ENCODE data around the gene DRICH1.
"Not testable (repeated sequence)": the region's sequence is repeated elsewhere in the genome, so short reads cannot be mapped to it uniquely, and the experiment has no call there.

The DRICH1 gene

GRCh38 chr22:23639661-23640060 lies 7.5 kb upstream of the DRICH1 start:
- TF ChIP-seq ZNF565 (CRISPR knock-in tag; conservative IDR thresholded peaks at IDR 0.05; ENCODE audit: low read depth) (no peak), OSR1 (CRISPR knock-in tag; IDR thresholded peaks at IDR 0.05) (no peak), ZNF8 (CRISPR knock-in tag; IDR thresholded peaks at IDR 0.05) (no peak), PPARA (CRISPR knock-in tag; IDR thresholded peaks at IDR 0.05; ENCODE audit: borderline replicate concordance) (no peak), ISL1 (CRISPR knock-in tag; IDR thresholded peaks at IDR 0.05) (no peak), BACH2 (CRISPR knock-in tag; IDR thresholded peaks at IDR 0.05; ENCODE audit: borderline replicate concordance) (no peak), CREB5 (CRISPR knock-in tag; IDR thresholded peaks at IDR 0.05; ENCODE audit: low read depth) (no peak), ZC3H10 (CRISPR knock-in tag; IDR thresholded peaks at IDR 0.05) (no peak), RARB (CRISPR knock-in tag; IDR thresholded peaks at IDR 0.05) (no peak), CSRNP3 (CRISPR knock-in tag; IDR thresholded peaks at IDR 0.05) (no peak), GLIS3 (CRISPR knock-in tag; IDR thresholded peaks at IDR 0.05) (no peak)
- TF ChIP-seq, protein P1, sequence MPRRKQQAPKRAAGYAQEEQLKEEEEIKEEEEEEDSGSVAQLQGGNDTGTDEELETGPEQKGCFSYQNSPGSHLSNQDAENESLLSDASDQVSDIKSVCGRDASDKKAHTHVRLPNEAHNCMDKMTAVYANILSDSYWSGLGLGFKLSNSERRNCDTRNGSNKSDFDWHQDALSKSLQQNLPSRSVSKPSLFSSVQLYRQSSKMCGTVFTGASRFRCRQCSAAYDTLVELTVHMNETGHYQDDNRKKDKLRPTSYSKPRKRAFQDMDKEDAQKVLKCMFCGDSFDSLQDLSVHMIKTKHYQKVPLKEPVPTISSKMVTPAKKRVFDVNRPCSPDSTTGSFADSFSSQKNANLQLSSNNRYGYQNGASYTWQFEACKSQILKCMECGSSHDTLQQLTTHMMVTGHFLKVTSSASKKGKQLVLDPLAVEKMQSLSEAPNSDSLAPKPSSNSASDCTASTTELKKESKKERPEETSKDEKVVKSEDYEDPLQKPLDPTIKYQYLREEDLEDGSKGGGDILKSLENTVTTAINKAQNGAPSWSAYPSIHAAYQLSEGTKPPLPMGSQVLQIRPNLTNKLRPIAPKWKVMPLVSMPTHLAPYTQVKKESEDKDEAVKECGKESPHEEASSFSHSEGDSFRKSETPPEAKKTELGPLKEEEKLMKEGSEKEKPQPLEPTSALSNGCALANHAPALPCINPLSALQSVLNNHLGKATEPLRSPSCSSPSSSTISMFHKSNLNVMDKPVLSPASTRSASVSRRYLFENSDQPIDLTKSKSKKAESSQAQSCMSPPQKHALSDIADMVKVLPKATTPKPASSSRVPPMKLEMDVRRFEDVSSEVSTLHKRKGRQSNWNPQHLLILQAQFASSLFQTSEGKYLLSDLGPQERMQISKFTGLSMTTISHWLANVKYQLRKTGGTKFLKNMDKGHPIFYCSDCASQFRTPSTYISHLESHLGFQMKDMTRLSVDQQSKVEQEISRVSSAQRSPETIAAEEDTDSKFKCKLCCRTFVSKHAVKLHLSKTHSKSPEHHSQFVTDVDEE (CRISPR knock-in tag; IDR thresholded peaks at IDR 0.05) = no peak
- TF ChIP-seq, protein P2, sequence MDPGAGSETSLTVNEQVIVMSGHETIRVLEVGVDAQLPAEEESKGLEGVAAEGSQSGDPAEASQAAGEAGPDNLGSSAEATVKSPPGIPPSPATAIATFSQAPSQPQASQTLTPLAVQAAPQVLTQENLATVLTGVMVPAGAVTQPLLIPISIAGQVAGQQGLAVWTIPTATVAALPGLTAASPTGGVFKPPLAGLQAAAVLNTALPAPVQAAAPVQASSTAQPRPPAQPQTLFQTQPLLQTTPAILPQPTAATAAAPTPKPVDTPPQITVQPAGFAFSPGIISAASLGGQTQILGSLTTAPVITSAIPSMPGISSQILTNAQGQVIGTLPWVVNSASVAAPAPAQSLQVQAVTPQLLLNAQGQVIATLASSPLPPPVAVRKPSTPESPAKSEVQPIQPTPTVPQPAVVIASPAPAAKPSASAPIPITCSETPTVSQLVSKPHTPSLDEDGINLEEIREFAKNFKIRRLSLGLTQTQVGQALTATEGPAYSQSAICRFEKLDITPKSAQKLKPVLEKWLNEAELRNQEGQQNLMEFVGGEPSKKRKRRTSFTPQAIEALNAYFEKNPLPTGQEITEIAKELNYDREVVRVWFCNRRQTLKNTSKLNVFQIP (CRISPR knock-in tag; IDR thresholded peaks at IDR 0.05; ENCODE audit: borderline replicate concordance, low read depth) = no peak
- TF ChIP-seq, protein P3, sequence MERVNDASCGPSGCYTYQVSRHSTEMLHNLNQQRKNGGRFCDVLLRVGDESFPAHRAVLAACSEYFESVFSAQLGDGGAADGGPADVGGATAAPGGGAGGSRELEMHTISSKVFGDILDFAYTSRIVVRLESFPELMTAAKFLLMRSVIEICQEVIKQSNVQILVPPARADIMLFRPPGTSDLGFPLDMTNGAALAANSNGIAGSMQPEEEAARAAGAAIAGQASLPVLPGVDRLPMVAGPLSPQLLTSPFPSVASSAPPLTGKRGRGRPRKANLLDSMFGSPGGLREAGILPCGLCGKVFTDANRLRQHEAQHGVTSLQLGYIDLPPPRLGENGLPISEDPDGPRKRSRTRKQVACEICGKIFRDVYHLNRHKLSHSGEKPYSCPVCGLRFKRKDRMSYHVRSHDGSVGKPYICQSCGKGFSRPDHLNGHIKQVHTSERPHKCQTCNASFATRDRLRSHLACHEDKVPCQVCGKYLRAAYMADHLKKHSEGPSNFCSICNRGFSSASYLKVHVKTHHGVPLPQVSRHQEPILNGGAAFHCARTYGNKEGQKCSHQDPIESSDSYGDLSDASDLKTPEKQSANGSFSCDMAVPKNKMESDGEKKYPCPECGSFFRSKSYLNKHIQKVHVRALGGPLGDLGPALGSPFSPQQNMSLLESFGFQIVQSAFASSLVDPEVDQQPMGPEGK (CRISPR knock-in tag; IDR thresholded peaks at IDR 0.05; ENCODE audit: borderline replicate concordance) = no peak
- ATAC-seq = peak; percentile 20; the same call in 2 of the 3 replicates

DNA sequence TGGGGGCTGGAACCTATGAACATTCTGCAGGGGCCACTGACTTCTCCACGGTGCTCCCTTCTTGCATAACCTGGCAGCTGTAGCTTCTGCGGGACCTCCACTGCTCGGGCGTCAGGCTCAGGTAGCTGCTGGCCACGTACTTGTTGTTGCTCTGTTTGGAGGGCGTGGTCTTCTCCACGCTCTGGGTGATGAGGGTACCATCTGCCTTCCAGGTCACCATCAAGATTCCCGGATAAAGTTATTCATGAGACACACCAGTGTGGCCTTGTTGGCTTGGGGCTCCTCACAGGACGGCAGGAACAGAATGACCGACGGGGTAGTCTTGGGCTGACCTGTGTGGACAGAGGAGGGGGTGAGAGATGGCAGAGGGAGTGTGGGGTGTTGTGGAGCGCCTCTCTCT lies 6.5 kb upstream of the DRICH1 start:
- ATAC-seq = peak; percentile 12; the same call in 2 of the 3 replicates
- TF ChIP-seq ZFP30 (CRISPR knock-in tag; IDR thresholded peaks at IDR 0.05) = no peak
- TF ChIP-seq BACH2 (CRISPR knock-in tag; IDR thresholded peaks at IDR 0.05; ENCODE audit: borderline replicate concordance) = no peak
- TF ChIP-seq GLIS3 (CRISPR knock-in tag; IDR thresholded peaks at IDR 0.05) = no peak
- TF ChIP-seq RARB (CRISPR knock-in tag; IDR thresholded peaks at IDR 0.05) = no peak
- TF ChIP-seq ARNTL (CRISPR knock-in tag; IDR thresholded peaks at IDR 0.05; ENCODE audit: borderline replicate concordance, low read depth) = no peak
- no peak for TF ChIP-seq CSRNP3 (CRISPR knock-in tag; IDR thresholded peaks at IDR 0.05)
- TF ChIP-seq ZNF8 (CRISPR knock-in tag; IDR thresholded peaks at IDR 0.05) = no peak
- no peak for TF ChIP-seq ZFP3 (CRISPR knock-in tag; IDR thresholded peaks at IDR 0.05)
- TF ChIP-seq, protein P1 (CRISPR knock-in tag; IDR thresholded peaks at IDR 0.05) = no peak

- not testable (repeated sequence) for ATAC-seq
Measured at GRCh38 chr22:23635291-23635690, 3.2 kb upstream of the DRICH1 start.

DNA sequence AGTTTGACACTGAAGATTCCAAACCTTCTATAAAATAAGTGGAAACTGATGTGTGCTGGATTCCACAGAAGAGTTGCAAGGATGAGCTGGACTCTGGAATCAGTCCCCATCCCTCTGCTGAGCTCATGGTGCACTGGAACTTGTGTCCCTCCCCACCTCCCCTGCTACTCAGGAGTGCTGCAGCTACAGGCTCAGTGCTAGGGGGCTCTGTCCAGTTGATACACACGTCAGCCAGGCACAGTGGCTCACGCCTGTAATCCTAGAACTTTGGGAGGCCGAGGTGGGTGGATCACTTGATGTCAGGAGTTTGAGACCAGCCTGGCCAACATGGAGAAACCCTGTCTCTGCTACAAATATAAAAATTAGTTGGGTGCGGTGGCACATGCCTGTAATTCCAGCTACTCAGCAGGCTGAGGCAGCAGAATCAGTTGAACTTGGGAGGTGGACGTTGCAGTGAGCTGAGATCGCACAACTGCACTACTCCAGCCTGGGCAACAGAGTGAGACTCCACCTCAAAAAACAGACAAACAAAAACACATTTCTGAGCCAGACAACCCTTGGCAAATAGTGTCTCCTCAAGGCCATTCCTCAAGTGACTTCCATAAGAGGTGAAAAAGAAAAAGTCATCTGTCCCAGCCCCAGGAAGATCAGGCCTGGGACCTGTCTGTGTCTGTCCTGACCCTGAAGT lies 3.9 kb downstream of the DRICH1 start:
- ATAC-seq = not testable (repeated sequence)

DNA sequence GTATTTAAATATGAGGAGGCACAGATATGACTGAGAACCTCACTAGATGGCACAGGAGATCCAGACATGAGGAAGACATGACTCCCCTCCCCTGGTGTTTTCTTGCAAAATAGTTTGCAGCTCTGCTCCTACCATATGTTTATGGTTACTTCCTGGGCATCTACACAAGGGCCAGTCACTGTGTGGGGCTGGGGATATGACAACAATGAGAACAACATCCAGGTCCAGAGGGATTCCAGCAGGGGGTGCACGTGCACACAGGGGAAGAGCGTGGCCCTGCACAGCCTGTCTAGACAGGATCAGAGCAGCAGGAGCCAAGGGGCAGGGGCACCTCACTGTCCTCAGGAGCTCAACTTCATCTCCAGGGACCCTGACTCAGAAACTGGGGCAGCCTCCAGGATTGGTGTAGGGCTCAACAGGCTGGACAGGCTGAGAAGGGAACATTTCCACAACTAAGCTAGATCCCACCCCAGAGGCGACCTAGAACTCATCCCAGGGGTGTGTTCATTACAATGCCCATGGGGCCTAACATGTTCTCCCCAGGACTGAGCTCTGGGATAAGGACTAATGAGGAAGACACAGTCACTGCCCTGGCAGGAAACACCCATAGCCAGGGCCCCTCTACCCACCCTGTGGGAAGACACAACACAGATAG lies 4.6 kb downstream of the DRICH1 start:
- ATAC-seq = peak; percentile 84

Data from SK-N-SH treated with all-trans-retinoic acid at 6 μM for 48 hours (cell line).